Stimulated activated CD4-positive, alpha-beta T cell treated with anti-CD3 and anti-CD28 coated beads, TNF-alpha, amount 100 ng/mL, for 1 hour (primary cell): ENCODE data around the gene TLE4.
"Not testable (repeated sequence)": the region's sequence is repeated elsewhere in the genome, so short reads cannot be mapped to it uniquely, and the experiment has no call there.

Experiments
- DNase-seq, 3 donors: peaks; one replicate each; pipeline ENCODE4 v3.0.0-alpha.2; 2020; ENCODE audit warnings: low read depth in 3 of 3, low spot score in 1 of 3

The TLE4 gene

GRCh38 chr9:79598562-79599345 lies 27.0 kb downstream of the TLE4 start:
- DNase-seq = no peak

- DNase-seq = no peak
Measured at GRCh38 chr9:79600466-79600865, 28.7 kb downstream of the TLE4 start.

- DNase-seq = no peak
Measured at GRCh38 chr9:79603222-79603920, 31.6 kb downstream of the TLE4 start.

GRCh38 chr9:79604149-79604548 lies 32.4 kb downstream of the TLE4 start:
- DNase-seq = no peak

GRCh38 chr9:79604921-79605562 lies 33.3 kb downstream of the TLE4 start:
- DNase-seq = no peak

GRCh38 chr9:79606529-79606928 lies 34.8 kb downstream of the TLE4 start:
- DNase-seq = not testable (repeated sequence)

- no peak for DNase-seq
Measured at GRCh38 chr9:79609468-79610018, 37.8 kb downstream of the TLE4 start.

GRCh38 chr9:79610019-79610631 lies 38.4 kb downstream of the TLE4 start:
- DNase-seq = no peak

- DNase-seq = no peak
Measured at GRCh38 chr9:79610791-79611614, 39.2 kb downstream of the TLE4 start.

- no peak for DNase-seq
Measured at GRCh38 chr9:79613145-79613544, 41.4 kb downstream of the TLE4 start.

GRCh38 chr9:79615038-79615437 lies 43.3 kb downstream of the TLE4 start:
- no peak for DNase-seq

- DNase-seq = no peak
Measured at GRCh38 chr9:79616013-79616412, 44.2 kb downstream of the TLE4 start.

GRCh38 chr9:79616971-79617370 lies 45.2 kb downstream of the TLE4 start:
- no peak for DNase-seq

GRCh38 chr9:79617395-79617794 lies 45.6 kb downstream of the TLE4 start:
- no peak for DNase-seq

- no peak for DNase-seq
Measured at GRCh38 chr9:79619930-79620329, 48.2 kb downstream of the TLE4 start.

GRCh38 chr9:79621916-79622575 lies 50.3 kb downstream of the TLE4 start:
- no peak for DNase-seq

GRCh38 chr9:79623799-79624721 lies 52.3 kb downstream of the TLE4 start:
- DNase-seq = no peak

- DNase-seq = no peak
Measured at GRCh38 chr9:79629721-79630120, 58.0 kb downstream of the TLE4 start.
